ENCODE measurements around the gene KDM4B. TPM values are rescaled to one million over a fixed set of nuclear protein-coding genes. Genes with fewer than 3 reads are reported as not detected.

KDM4B gene
- total RNA-seq, 1 donor from 2014 or later = 46.0 TPM

DNA sequence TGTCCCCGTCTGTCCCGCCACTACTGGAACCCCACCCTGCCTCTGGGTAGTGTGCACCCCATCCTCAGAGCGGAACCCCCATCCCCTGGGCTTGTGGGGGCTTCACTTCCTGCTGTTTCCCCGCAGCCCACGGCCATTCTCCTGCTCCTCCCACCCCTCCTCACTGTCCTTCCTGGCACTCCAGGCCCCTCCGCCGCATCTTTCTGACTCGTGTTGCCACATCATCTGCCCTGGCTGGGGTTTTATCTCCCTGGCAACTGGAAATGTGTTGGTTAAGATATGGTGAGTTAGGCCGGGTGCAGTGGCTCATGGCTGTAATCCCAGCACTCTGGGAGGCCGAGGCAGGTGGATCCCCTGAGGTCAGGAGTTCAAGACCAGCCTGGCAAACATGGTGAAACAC, 37.3 kb downstream of the KDM4B start:
- no peak for DNase-seq (ENCODE audit: low spot score in 2 of 2)
- intact Hi-C loops (cut with DNase I) = no loop called here
- H3K27me3 ChIP-seq = no peaks in the 10 kb centered on the region
- no peaks in the 10 kb centered on the region for H3K36me3 ChIP-seq
- H3K27ac ChIP-seq = no peak overlapping the region
- no peaks in the 10 kb centered on the region for H3K9me3 ChIP-seq
- peaks cover 6 to 12% of the 10 kb centered on the region in 2 donors for H3K4me1 ChIP-seq
- TF ChIP-seq, protein P1, sequence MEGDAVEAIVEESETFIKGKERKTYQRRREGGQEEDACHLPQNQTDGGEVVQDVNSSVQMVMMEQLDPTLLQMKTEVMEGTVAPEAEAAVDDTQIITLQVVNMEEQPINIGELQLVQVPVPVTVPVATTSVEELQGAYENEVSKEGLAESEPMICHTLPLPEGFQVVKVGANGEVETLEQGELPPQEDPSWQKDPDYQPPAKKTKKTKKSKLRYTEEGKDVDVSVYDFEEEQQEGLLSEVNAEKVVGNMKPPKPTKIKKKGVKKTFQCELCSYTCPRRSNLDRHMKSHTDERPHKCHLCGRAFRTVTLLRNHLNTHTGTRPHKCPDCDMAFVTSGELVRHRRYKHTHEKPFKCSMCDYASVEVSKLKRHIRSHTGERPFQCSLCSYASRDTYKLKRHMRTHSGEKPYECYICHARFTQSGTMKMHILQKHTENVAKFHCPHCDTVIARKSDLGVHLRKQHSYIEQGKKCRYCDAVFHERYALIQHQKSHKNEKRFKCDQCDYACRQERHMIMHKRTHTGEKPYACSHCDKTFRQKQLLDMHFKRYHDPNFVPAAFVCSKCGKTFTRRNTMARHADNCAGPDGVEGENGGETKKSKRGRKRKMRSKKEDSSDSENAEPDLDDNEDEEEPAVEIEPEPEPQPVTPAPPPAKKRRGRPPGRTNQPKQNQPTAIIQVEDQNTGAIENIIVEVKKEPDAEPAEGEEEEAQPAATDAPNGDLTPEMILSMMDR (IDR thresholded peaks at IDR 0.05) = no peak
- no peak overlapping the region for H3K4me3 ChIP-seq

DNA sequence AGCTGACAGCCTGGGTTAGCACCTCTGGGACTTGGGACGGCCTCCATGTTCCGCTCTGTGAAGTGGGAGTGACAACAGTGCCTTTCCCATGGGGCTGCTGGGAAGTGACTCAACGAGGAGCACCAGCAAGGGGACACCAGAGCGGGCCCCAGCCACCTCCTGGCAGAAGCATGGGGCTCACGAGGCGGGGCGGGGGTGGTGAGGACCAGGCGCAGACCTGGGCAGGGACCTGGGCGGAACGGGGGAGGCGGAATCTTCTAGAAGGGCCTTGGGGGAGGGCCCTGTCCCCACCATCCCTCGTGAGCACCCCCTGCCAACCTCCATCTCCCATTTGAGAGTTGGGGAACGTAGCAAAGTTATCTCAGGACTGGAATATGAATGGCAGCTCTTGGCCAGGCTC, 37.9 kb downstream of the KDM4B start:
- Histone ChIP-seq H3K27me3 (no peaks in the 10 kb centered on the region), H3K9me3 (no peaks in the 10 kb centered on the region), H3K36me3 (no peaks in the 10 kb centered on the region), H3K27ac (no peak overlapping the region), H3K4me3 (no peak overlapping the region), H3K4me1 (peaks cover 5 to 8% of the 10 kb centered on the region in 2 donors)
- TF ChIP-seq, protein P1 (IDR thresholded peaks at IDR 0.05) = no peak
- intact Hi-C loops (cut with DNase I) = no loop called here
- no peak for DNase-seq (ENCODE audit: low spot score in 2 of 2)

DNA sequence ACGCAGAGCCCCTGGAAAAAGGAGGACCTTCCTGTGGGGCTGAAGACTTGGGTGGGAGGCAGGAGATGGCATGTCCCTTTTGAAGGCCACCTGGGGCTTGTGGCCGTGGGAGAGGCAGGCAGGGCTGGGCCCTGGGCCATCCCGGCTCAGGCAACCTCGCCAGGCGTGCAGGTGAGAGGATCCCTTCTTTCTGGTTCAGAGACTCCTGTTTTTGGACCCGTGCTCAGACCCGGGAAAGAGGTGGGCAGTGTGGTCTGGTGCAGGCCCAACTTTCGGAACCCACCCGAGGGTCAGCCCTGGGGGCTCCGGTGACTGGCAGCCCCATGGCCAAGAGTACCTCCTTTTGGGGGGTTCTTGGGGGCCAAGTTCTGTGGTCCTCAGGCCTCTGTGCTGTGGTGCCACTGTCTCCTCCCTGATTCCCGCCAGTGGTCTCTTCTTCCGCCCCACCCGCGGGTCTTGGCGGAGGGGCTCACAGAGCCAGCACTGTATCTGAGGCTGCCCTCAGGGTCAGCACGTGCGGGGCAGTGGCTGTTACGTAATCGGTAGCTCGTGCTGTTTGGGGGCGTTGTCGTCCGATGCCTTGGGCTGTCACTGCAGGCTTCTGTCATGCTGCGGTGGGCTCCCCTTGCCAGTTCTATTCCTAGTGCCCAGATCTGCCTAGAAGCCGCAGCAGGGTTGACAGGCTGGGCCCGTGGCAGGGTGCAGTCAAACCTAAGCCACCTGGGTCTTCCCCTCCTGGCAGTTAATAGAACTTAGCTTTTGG, 42.7 kb downstream of the KDM4B start:
- intact Hi-C loops (cut with DNase I) = no loop called here
- Histone ChIP-seq H3K9me3 (no peaks in the 10 kb centered on the region), H3K27me3 (no peaks in the 10 kb centered on the region), H3K4me3 (no peak overlapping the region), H3K4me1 (no peaks in the 10 kb centered on the region), H3K27ac (no peak overlapping the region), H3K36me3 (peaks cover 6 to 7% of the 10 kb centered on the region in 2 donors)
- no peak for DNase-seq (ENCODE audit: low spot score in 2 of 2)
- TF ChIP-seq, protein P1 (IDR thresholded peaks at IDR 0.05) = no peak

DNA sequence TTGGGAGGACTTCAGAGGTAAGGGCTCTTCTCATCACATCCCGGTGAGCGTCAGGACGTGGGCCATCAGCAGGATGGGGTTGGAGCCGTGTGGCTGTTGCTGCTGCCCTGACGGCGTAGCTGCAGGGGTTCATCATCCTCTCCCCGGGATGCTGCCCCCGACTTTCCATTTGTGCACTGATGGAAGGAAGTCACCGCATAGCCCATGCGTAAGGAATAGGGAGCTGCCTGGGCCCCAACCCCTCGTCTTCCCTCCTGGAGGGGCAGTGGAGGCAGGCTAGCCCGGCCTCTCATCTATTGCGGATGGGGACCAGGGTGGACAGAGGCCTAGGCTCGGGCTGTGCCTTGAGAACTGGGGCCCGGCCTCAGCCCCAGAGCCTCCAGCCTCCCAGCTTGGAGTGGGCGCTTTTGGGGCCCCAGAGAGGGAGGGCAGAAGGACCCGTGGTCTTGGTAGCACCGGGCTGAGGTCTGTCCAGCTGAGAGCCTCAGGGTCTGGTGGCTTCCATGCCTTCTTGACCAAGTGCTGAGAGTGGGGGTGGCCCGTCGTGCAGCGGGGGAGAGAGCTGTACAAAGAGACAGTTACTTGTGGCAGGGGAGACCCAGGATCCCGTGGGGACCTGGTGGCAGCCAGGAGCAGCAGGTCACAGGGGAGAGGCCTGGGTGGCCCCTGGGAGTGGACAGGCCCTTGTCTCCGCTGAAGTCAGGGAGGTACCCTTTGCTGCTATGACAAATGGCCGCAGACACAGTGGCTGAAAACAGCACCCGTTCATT, 44.0 kb downstream of the KDM4B start:
- intact Hi-C loops (cut with DNase I) = no loop called here
- no peak overlapping the region for H3K27ac ChIP-seq
- no peaks in the 10 kb centered on the region for H3K9me3 ChIP-seq
- H3K4me3 ChIP-seq = no peak overlapping the region
- peaks cover 13 to 15% of the 10 kb centered on the region in 2 donors for H3K36me3 ChIP-seq
- no peaks in the 10 kb centered on the region for H3K4me1 ChIP-seq
- no peak for DNase-seq (ENCODE audit: low spot score in 2 of 2)
- TF ChIP-seq, protein P1 (IDR thresholded peaks at IDR 0.05) = no peak
- no peaks in the 10 kb centered on the region for H3K27me3 ChIP-seq

DNA sequence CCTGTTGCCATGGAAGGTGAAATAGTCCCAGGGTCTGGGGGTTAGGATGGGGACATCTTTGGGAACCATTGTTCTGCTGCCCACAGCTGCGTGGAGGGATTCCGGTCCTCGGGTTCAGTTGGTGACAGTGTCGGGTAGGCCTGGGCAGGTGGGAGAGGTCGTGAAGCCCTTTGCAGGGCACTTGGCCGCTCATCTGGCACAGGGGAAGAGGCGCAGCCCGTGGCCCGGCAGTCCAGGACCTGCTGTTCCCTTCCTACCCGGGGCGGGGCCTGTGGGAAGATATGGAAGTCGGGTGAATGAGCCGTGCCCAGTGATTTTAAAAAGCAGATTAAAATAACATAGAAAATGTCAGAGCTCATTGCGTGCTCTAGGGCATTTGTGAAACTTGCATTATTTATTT, 44.8 kb downstream of the KDM4B start:
- Histone ChIP-seq H3K36me3 (peaks cover 20 to 21% of the 10 kb centered on the region in 2 donors), H3K4me3 (no peak overlapping the region), H3K27ac (no peak overlapping the region), H3K27me3 (no peaks in the 10 kb centered on the region), H3K9me3 (no peaks in the 10 kb centered on the region), H3K4me1 (no peaks in the 10 kb centered on the region)
- TF ChIP-seq, protein P1 (IDR thresholded peaks at IDR 0.05) = no peak
- no peak for DNase-seq (ENCODE audit: low spot score in 2 of 2)
- intact Hi-C loops (cut with DNase I) = no loop called here
